RKO (cell line): ENCODE results near the gene B4GALNT1.
A peak's percentile ranks its signal among the peaks of the same experiment; 100 is the strongest.
"Not testable (repeated sequence)": the region's sequence is repeated elsewhere in the genome, so short reads cannot be mapped to it uniquely, and the experiment has no call there.

Experiments used
- DNase-seq: peaks from one replicate; pipeline ENCODE4 v3.0.0-alpha.2; 2016; ENCODE audit warnings: low spot score

The B4GALNT1 gene

DNA sequence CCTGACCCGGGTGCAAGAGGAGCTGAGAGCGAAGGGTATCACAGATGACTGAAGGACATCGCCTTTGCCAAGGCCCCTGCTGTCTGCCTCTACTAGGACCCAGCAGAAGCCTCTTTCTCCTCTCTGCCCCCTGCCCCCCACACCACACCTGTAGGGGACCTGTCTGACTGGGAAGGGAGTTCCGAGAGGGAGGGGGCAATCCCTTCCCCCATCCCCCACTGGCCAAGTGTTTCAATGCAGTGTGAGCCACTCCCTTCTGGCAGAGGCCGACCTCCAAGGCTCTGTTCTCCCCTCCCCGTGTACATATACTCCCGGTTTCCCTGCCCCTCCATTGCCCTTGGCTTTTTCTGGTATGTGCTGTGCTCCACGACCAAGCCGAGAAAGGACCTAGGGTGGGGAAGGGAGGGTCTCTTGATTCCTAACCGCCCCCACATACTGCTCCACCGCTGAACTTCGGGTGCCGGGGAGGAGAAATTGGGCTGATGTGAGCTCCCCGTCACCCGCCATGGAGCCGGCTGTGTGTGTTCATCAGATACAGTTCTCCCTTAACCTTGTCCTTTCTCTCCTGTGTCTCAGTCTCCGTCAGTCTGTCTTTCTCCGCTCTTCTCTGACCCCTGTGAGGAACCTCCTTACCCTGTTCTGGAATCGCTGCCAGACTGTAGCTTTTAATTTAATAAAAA lies 23.8 kb downstream of the B4GALNT1 start:
- DNase-seq = no peak

- no peak for DNase-seq
Observed at GRCh38 chr12:57607958-57608663, 24.9 kb downstream of the B4GALNT1 start.

DNA sequence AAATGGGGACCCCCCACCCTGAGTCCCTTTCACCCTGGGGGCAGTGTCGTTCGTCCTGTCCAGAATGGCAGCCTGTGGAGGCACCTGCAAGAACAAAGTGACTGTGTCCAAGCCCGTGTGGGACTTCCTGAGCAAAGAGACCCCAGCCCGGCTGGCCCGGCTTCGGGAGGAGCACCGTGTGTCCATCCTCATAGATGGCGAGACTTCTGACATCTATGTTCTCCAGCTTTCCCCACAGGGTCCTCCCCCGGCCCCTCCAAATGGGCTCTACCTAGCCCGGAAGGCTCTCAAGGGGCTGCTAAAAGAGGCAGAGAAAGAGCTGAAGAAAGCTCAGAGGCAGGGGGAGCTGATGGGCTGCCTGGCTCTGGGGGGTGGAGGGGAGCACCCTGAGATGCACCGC lies 26.2 kb downstream of the B4GALNT1 start:
- DNase-seq = no peak

DNA sequence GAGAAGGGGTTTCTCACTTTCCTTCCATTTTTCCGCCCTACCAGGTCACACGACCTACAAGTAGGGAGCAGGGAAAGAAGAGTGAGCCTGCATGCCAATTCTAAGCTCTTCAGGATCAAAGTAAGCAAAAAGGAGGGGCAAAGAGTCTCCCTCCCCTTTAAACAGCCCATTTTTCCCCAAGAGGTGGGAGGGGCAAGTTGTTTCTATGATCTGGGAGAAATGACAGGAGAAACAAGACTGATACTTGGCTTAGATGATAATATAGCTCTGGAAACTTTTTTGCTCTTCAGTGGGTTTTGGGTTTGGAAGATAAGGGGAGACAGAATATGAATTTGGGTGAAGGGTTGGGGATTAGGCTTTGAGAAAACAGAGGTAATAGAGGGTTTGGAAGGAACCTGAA lies 26.6 kb downstream of the B4GALNT1 start:
- no peak for DNase-seq

DNA sequence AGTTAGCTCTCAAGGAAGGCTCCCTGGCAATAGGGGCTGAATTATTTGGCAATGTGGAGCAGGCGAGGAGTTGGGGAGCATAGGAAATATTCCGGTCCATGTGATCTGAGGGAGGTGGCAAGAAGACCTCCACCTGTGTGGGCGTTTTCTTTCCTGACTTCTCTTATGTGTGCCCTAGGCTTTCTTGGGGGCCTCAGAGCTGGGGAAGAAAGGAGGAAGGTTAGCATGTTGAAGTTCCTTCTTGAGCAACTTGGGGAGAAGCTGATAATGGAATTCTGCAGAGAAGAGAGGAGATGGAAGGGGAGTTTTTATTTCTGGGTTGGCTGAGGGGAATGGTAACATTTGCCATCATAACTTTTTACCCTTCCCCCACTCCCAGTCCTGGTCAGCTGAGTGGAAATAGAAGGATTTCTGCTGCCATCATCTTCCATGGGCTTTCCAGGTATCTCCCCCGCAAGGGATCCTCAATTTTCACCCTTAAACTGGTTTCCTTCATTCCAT lies 27.1 kb downstream of the B4GALNT1 start:
- no peak for DNase-seq

GRCh38 chr12:57604992-57605810 lies 27.8 kb downstream of the B4GALNT1 start:
- DNase-seq = no peak

GRCh38 chr12:57604454-57604991 lies 28.5 kb downstream of the B4GALNT1 start, which contains the start of gene DTX3:
Gene DTX3, plus strand, starts transcription at chr12:57604824. Its CDS starts 1,694 bp downstream, at chr12:57606518.
- DNase-seq = no peak

GRCh38 chr12:57603815-57604453 lies 29.1 kb downstream of the B4GALNT1 start:
- DNase-seq = no peak

- no peak for DNase-seq
Observed at GRCh38 chr12:57603324-57603723, 29.7 kb downstream of the B4GALNT1 start.

DNA sequence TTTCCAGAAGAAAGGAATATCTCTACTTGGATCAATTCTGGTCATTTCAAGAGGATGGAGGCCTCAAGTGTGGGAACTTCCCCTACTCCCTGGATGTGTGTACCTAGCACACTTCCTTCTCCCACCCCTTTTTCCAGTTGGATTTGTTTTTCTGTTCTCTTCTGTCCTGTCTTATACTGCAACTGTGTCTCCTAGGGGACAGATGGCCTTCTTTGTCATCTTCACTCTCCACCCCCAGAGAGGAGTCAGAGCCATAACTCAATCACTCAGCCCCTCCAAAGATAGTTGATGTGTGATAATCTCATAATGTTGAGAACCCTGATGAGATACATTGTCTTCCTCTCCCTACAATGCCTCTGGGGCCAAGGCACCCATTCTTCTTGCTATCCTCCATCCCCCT lies 30.5 kb downstream of the B4GALNT1 start:
- DNase-seq = no peak

DNA sequence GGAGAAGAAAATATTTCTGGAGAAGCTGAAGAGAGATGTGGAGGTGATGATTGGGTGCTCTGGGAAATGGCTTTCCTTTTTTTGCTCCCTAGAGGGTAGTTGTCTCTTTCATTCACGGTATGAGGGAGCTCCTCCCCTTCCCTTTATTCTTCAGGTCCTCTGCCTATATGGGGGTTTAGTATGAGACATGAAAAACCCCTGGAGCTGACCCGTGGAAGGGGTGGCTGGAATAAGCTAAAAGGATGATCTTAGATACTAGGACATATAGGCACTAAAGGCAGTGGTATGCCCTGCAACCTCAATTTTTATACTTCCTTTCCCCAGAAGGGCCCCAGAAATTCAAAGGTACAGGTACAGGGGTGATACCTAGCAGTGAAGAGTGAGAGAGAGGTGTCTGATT lies 32.6 kb downstream of the B4GALNT1 start:
- DNase-seq = no peak

- no peak for DNase-seq
Observed at GRCh38 chr12:57593187-57593586, 39.8 kb downstream of the B4GALNT1 start.

DNA sequence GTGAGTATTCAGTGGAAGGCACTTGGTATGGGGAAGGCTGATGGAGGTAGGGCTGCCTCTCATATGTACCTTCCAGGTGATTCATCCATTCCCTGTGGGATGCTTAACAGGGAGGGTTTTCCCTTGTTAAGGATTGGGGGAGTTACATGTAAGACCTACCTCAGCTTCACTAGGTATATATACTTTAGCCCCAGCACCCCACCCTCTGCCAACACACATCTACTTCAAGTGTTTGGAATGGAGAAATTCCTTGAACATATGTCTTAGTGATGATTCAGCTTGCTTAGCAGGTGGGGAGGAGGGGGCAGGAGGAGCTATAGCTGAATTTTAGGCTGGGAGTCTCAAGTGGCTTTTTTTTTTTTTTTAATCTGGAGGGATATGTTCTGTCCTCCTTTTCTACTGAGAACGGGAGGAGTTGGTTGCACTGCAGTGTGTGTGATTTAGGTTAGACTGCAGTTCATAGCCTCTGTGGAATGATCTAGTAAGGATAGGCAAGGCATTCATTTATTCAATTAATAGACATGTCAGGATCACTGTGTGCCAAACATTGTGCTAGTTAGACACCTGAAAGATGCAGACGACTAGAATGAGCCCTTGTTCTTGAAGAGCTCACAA lies 40.3 kb downstream of the B4GALNT1 start:
- DNase-seq = peak; percentile 38

DNA sequence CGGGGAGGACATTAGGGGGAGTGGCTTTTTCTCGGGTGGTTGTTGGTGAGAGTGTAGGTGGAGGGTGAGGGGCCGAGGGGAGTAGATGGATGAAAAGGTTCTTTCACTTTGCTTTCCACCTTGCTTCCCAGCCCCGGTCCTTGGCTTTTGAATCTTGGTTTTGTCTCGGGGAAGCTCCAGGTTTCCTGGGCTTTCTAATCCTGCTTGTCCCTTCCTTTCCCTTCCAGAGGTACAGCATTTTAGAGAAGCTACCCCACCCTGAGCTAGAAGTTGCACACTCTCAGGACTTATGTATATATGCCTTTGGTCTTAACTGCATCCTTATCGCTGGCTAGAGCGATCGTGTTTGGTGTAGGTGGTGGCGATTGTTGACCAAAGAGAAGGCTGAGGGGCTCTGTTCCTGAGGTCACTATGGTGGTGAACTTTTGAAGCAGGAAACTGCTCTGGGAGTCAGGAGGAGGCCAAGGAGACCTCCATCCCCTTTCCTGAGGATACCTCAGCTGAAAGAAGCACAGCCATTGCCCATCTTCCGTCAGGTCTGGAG lies 41.1 kb downstream of the B4GALNT1 start:
- no peak for DNase-seq

DNA sequence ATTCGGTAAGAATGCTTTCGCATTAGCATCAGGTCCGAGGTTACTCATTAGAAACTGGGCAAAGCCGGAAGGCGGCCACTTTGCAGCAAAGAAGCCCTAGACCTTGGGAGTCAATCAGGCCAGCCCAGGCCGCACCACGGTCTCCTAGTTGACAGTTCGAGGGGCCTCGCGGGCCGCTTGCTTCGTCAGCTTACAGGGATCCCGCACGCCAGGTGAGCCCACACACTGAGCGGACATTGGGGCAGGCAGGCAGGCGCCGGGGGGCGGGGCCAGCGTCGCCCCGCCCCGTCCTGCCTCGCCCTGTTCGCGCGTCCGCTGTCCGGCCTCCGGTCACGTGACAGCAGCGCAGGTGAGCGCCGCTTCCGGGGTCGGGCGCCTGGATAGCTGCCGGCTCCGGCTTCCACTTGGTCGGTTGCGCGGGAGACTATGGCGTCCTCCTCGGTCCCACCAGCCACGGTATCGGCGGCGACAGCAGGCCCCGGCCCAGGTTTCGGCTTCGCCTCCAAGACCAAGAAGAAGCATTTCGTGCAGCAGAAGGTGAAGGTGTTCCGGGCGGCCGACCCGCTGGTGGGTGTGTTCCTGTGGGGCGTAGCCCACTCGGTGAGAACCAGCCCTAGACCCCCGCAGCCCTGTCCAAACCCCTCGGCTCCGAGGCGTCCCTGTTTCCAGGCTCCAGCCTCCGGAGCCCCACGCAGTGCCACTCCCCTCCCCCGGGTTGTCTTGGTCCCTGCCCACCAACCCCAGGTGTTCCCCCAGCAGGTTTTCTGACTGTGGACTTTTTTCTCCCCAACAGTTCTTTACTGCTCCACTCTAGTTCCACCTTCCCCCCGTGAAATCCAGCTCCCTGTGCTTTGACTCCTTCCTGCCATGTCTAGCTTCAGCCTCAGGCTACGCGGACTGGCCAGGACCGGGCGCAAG lies 41.9 kb downstream of the B4GALNT1 start, which contains the start of gene PIP4K2C:
Gene PIP4K2C, plus strand, starts transcription at position 329 of the 918 bp plus-strand sequence. Its CDS starts 98 bp downstream, at position 427.
- DNase-seq = peak; percentile 83

DNA sequence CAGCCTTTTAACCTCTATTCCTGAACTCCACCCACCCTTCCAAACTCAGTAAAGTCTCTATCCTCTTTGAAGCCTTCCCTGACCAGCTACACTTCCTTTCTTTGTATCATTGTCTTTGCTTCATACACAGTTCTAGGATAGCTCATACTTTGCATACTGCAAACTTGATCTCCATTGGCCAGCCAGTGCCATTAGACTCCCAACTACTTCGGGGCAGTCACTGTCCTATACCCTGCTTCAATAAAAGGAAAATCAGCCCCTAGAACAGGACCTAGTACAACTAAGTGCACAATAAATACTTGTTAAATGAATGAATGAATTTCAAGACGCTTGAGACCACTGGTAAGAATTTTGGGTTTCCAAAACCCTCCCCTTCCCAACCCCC lies 42.5 kb downstream of the B4GALNT1 start:
- no peak for DNase-seq

- DNase-seq = not testable (repeated sequence)
Observed at GRCh38 chr12:57588951-57589610, 43.9 kb downstream of the B4GALNT1 start.

DNA sequence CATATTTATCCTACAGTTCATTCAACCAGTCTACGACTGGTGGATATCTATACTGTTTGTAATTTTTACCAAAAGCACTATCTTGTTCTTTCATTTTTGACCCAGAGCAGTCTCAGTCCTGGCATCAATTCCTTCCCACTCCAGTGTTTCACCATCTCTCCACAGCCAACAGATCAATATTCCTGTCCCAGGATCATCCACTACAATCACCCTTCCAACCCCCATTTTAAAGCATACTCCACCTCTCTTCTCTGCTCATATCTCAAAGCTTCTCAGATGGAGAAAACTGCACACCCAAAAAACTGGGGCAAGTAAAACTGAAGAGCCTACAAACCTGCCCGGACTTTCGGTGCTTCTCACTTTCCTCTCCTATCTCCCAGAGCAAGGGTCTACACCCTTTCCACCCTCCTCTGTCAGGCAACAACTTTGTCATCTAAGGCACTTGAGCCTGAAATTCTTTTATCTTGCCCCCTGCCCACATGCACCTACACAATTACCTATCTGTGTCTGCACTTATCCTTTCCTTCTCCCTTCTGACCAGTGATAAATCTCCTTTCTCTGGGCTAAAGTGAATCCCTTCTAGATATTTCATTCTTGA lies 46.1 kb downstream of the B4GALNT1 start:
- DNase-seq = no peak

DNA sequence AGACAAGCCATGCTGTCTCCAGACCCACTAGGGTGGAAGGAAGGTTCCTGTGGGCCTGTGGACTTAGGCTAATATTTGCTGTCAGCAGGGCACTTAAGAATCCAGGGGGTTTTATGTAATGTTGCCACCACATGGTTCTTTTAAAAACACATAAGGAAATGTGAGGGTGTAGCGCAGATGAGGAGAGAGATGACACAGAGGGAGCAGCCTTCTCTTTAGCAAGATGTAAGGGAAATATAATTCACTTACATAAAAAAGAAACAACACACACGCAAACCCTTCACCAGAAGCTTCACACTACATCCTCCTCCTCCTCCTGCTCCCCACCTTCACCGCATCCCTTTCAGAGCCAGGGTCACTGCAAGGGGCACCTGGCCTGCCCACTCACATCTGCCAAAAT lies 46.9 kb downstream of the B4GALNT1 start:
- DNase-seq = no peak
